GM21737 (cell line): ENCODE results near the gene RSAD2.
A peak's percentile ranks its signal among the peaks of the same experiment; 100 is the strongest.
"Not testable (repeated sequence)": the region's sequence is repeated elsewhere in the genome, so short reads cannot be mapped to it uniquely, and the experiment has no call there.

Source experiments
- ATAC-seq: cut with Tn5 transposase; IDR thresholded peaks from one replicate; pipeline ENCODE4 v1.9.1; 2021; ENCODE audit warnings: mild to moderate bottlenecking, moderate library complexity; ENCODE audit not compliant: unreplicated experiment

RSAD2 gene, protein sequence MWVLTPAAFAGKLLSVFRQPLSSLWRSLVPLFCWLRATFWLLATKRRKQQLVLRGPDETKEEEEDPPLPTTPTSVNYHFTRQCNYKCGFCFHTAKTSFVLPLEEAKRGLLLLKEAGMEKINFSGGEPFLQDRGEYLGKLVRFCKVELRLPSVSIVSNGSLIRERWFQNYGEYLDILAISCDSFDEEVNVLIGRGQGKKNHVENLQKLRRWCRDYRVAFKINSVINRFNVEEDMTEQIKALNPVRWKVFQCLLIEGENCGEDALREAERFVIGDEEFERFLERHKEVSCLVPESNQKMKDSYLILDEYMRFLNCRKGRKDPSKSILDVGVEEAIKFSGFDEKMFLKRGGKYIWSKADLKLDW

DNA sequence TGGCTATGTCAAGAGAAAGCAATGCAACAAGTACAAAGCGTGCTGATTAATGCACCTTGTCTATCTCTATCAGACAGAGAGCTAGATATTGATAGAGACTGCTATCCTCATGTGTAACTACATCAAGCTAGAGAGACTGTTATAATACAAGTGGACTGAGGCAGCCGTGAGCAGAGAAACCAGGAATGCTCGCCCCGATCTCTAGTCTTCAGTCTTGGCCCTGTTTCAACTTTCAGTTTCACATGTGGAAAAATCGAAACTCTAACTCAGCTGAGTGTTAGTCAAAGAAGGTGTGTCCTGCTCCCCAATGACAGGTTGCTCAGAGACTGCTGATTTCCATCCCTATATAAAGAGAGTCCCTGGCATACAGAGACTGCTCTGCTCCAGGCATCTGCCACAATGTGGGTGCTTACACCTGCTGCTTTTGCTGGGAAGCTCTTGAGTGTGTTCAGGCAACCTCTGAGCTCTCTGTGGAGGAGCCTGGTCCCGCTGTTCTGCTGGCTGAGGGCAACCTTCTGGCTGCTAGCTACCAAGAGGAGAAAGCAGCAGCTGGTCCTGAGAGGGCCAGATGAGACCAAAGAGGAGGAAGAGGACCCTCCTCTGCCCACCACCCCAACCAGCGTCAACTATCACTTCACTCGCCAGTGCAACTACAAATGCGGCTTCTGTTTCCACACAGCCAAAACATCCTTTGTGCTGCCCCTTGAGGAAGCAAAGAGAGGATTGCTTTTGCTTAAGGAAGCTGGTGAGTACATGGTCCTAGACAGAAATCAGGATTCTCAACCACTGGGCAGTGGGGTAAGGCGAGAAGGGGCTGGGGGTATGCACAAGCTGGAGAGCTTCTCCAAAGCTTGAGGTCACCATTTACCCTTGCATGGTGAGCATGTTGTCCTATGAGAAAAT lies at the start of gene RSAD2:
Gene RSAD2 (plus strand): TSS at position 376 of the 903 bp plus-strand sequence. CDS start 24 bp downstream, at position 400.
- peak; percentile 64 for ATAC-seq

DNA sequence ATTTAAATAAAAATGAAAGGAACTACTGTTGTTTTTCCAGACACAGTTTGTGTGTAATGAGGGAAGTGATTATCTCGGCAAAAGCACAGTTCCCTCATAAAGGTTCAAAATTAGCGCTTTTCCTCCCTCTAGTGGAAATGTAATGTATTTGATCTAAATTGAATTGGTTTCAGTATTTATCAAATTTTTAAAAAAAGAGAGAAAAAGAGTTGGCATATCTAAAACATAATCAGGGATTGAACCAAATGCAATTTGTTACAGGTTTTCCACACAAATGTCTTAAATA lies 49.3 kb upstream of the RSAD2 start:
- no peak for ATAC-seq

DNA sequence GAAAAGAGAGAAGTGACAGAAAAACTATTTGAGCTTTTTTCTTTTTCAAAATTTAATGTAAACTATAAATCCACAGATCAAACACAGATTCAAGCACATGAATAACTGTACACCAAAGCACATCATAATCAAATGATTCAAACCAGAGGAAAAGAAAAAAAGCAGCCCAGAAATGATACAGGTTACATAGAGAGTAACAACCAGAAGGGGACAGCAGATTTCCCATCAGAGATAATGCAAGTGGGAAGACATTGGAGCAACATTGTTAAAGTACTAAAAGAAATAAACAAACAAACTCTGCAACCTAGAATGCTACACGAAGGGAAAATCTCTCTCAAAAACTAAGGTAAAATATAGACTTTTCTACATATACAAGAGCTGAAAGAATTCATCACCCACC lies 46.3 kb upstream of the RSAD2 start:
- no peak for ATAC-seq

DNA sequence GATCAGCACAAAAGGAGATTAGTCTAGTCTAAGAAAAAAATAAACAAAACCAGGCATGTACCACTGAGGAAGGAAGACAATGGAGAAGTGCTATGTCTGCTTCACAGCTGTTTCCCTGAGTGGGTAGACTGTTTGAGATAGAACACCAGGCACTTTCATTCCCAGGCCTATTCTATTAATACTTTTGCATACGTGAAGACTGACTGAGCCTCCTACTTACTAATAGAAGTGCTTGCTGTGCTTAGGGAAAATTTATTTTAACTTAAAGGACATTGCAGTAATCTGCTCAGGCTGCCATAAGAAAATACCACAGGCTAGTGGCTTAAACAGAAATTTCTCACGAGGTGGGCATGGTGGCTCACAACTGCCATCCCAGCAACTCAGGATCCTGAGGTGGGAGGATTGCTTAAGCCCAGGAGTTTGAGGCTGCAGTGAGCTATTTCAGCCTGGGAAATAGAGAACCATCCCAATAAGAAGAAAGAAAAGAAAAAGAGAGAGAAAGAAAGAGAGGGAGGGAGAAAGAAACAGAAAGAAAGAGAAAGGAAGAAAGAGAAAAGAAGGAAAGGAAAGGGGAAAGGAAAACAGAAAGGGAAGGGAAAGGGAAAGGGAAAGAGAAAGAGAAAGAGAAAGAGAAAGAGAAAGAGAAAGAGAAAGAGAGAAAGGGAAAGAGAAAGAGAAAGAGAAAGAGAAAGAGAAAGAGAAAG lies 44.8 kb upstream of the RSAD2 start:
- no peak for ATAC-seq

DNA sequence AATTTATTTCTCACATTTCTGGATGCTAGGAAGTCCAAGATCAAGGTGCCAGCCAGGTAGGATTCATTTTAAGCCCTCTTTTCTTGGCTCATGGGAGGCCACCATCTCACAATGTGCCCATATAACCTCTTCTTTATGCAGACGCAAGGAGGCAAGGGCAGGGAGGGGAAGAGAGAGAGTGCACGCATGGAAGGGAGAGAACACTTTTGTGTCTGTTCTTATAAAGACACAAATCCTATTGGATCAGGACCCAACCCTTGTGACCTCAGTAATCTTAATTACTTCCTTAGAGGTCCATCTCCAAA lies 44.3 kb upstream of the RSAD2 start:
- ATAC-seq, result no peak

DNA sequence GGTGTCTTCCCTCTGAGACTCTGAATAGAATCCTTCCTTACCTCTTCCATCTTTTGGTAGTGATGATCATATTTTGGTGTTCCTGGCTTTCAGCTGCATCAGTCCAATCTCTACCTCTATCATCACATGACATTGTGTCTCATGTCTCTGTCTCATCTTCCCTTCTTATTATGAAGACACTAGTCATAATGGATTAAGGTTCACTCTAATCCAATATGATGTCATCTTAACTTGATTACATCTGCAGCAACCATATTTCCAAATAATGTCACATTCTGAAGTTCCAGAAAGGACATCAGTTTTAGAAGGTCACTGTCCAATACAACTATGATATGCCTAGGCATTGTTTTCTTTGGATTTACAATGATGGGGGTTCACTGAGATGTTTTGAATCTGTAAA lies 43.4 kb upstream of the RSAD2 start:
- no peak for ATAC-seq

DNA sequence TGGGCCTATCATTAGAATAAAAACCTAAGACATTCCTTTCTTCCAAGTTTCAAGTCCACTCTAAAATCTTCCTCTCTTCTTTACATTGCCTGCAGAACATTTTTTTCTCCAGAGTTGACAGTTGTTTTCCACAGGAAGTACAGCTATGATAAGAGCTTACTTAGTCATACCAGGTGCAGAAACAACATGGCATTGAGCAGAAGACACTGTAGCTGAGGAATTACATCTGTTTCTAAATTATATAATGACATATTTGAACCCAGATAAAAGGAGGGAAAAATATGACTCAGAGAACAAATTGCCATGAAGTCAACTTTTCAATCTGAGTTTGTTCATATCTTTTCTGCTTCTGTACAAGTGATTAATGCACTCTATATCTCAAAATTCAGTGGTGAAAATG lies 42.1 kb upstream of the RSAD2 start:
- no peak for ATAC-seq

DNA sequence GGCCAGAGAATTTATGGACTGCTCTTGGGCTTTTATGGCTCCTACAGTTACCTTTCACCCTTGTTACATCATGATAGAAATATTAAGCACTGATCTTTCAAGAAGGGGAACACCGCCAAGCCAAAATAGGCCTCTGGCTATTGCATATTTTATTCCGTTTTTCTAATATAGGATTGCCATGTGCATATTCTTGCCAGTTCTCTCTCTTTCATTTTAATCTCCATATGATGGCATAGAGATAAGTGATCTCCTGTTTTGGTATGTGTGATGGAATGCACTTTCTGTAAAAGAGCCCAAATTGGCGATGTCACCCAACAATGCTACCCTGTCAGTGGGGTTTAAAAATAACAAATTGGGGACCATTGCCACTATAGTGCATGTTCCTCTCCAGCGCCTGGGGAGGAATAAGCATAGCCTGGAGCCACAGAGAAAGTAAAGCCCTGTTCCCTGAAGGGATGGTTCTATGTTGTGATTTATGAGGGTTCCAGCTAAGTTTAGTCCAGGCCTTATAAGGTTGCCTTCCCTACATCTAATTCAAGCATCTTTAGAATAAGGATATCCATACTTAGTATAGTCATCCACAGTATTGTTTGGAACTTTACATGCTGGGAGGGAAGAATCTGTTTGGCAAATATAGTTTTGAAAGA lies 38.8 kb upstream of the RSAD2 start:
- no peak for ATAC-seq

DNA sequence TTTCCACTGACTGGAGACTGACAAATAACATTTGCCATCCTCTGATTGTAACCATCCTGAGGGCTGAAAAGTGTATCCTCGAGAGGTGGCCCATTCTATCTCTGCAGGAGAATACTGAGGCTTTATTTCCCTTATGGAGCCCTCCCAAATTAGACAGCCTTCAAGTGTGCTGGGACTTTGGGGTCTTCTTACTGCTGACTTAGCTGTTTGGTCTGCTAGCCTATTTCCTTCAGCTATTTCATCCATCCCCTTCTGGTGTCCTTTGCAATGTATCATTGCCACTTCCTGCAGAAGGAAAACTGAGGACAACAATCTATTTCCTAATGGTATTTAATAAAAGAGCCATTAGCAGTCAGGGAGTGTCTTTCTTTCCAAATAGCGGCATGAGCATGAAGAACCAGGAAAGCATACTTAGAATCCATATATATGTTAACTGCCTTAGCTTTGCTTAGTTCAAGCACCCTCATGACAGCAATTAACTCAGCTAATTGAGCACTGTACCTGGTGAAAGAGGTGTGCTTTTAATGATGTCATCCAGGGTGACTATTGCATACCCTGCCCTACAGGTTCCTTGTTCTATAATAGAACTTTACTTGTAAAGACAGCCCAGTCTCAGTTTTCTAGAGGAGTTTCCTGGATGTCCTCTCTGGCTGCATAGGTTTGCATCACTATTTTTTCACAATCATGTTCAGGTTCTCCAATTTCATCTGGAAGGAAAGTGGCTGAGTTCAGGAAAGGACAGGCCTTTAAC lies 35.9 kb upstream of the RSAD2 start:
- no peak for ATAC-seq

DNA sequence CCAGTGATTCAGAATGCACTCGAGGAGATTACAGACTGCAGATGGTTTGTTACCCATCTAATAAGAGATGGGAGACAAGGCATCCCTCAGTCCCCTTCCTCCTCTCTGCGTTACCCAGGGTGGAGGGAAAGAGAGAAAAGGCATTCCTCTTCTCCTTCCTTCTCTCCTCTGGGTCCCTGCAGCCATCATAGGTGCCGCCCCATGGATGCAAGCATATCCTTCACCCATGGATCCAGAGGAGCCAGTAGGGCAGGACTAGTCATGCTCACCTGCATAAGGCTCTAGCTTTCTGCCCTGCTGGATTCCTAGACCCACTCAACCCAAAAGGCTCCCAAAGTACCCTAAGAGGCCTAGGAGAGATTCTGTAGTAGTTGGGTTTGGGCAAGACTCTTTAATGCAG lies 32.3 kb upstream of the RSAD2 start:
- no peak for ATAC-seq

DNA sequence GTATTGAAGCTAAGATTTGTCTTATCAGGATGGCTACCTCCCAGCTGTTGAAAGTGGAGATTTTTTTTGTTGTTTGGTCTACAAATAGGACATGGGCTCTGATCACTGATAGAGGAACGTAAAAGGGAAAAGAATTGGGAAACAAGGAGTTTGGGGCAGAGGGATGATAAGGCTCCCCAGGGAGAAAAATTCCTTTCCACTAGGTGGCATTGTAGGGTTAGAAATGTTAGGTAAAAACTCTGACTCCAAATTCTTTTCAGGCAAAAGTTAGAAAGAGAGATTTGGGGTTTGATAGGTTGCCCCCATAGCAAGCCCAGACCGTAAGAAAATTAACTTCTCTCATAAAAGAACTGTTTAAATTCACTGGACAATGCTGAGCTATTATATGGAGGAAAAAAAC lies 31.7 kb upstream of the RSAD2 start:
- no peak for ATAC-seq

DNA sequence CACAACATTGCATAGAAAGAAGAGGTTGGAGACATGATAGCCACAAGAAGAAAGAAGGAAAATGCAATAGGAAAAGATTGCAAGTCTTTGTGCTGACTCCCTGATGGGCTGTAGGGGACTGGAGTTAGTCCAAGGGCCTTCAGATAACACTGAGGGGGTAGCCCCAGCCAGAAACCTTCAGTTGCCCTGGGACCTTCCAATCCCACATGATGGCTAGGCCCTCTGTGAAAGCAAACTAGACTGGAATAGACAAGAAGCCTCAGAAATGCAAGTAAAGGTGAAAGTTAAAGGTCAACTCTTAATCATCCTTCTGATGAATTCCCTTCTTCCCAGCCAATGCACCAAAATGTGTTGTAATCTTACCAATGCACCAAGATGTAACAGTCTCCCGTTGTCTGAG lies 31.0 kb upstream of the RSAD2 start:
- no peak for ATAC-seq

DNA sequence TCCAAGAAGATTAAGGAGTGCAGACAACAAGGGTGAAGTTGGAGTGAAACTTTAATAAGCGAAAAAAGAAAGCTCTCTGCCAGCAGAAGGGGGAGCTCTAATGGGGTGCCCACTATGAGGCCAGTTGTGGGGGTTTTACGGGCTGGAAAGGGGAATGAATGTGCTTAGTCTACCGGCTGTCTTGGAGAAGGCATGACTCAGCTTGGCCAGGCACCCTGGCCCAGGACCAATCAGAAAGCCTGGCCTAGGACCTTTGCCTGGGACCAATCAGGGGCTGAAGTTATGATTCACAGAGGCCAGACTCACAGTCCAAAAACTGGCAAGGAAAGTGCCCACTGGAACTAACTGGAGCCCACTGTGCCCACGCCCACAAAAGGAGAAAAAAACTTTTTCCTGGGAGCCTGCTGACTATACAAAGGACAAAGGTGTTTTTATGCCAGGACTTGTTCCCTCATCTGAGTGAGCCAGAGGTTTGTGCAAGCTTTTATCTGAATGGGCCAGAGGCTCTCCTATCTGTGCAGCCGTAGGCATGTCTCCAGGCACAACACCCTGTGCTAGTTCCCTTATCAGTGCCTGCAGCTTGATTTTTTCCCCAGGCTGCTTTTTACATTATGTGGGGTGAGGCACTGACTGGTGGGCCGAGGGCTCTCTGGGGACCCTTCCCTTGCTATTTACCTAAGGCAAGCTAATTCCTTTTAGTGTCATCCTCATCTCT lies 30.5 kb upstream of the RSAD2 start:
- no peak for ATAC-seq

DNA sequence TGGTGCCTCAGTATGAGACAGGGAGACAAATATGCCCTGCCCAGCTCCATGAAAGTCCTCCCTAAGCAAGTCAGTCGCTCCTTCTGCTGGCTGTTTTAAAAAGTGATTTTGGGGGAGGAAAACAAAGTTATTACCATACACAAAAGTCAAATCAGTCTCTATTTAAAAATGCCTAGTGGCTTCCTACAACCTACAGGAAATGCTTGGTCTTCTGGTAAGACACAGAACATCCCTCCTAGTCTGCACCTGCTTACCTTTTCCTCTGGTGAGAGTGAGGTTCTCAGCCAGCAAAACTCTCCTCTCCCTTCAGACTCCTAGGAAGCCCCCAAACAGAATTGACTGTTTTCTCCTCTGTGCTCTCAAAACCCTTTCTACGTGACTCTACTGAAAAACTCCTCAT lies 25.4 kb upstream of the RSAD2 start:
- no peak for ATAC-seq

DNA sequence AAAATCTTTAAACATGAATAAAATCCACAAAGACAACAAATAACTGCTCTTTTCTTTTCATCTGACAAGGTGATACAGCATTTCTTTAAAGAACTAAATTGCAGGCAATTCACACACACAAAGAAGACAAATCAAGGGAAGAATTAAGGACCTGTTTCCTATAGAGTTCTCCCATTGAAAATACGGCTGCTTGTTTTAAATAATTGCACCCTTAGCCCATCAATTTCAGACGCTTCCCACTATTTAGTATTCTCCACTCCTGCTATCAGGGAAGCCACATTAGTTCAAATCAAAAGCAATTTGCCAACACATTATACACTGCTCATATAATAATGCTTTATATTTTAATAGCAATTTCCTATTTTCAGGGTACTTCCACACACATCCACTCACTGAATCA lies 23.2 kb upstream of the RSAD2 start:
- ATAC-seq, result no peak

DNA sequence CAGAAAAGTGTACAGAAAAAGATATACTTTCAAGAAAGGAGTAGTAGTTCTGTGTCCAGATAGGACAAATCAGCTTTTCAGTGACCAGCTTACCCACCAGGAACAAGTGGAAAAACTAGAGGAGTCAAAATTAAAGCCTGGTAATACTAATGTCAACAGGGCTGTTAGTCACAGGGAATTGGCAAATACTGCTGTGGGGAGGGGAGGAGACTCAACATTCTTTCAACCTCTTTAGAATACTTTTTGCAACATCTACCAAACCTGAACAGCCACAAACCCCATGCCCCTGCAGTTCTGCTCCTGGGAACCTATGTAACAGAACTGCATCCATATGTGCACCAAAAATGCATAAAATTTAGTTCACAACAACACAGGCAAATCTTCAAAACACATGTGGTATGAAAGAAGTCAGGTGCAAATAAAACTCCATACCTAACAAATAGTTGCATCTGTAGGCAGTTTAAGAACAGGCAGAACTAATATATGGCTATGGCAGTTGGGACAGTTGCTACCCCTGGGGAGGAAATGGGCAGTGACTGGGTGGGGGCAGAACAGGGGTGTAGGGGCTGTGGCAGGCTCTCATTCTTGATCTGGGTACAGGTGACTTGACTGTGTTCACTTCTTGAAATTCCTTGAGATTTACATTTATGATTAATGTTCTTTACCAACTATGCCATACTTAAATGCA lies 21.6 kb upstream of the RSAD2 start:
- no peak for ATAC-seq

DNA sequence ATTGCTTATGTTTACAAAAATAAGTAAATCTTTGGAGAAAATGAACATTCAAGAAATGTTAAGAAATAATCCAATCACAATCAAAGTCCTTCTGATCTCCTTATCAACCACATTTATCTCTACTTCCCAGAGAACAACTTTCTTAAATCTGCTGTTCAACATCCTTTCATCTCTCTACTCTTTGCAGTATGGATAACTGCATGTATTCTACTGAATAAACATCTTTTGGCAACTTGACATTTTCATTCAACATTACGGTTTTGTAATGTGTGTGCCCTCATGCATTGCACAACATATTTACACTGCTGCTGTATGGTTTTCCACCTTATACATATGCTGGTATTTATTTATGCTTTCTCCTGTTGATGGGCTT lies 21.0 kb upstream of the RSAD2 start:
- no peak for ATAC-seq

DNA sequence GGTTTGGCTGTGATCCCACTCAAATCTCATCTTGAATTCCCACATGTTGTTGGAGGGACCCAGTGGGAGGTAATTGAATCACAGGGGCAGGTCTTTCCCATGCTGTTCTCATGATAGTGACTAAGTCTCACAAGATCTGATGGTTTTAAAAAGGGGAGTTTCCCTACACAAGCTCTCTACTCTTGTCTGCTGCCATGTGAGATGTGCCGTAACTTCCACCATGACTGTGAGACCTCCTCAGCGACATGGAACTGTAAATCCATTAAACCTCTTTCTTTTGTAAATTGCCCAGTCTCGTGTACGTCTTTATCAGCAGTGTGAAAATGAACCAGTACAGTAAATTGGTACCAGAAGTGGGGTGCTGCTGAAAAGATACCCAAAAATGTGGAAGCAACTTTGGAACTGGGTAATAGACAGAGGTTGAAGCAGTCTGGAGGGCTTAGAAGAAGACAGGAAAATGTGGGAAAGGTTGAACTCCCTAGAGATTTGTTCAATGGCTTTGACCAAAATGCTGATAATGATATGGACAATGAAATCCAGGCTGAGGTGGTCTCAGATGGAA lies 19.0 kb upstream of the RSAD2 start:
- not testable (repeated sequence) for ATAC-seq

DNA sequence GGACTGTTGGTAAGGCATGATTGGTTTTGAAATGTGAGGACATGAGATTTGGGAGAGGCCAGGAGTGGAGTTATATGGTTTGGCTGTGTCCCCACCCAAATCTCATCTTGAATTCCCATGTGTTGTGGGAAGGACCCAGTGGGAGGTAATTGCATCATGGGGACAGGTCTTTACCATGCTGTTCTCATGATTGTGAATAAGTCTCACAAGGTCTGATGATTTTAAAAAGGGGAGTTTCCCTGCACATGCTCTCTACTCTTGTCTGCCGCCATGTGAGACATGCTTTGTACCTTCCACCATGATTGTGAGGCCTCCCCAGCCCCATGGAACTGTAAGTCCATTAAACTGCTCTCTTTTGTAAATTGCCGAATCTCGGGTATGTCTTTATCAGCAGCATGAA lies 17.3 kb upstream of the RSAD2 start:
- ATAC-seq, result no peak
